ENCODE data around the gene SMARCA4. TPM values are rescaled to one million over a fixed set of nuclear protein-coding genes. Genes with fewer than 3 reads are reported as not detected.
A peak's percentile ranks its signal among the peaks of the same experiment; 100 is the strongest.

Gene SMARCA4
- polyA plus RNA-seq, 1 experiment: 41.6 TPM

- no peak overlapping the region for H3K27ac ChIP-seq (ENCODE audit: low read depth, low read length)
- H3K4me3 ChIP-seq (ENCODE audit: low read depth, low read length): no peak overlapping the region
- peak; percentile 27 for DNase-seq (ENCODE audit: low read depth, low spot score)
- ChIA-PET CTCF (interaction anchor here (0.6 to 2.5 kb wide), 29 partner anchors 9 to 410 kb away, joined by 3 to 13 read pairs (median 5); no protein-coding TSS in a partner anchor), POLR2A (interaction anchor here (0.5 kb wide), 1 partner anchor 104 kb away, joined by 3 read pairs; no protein-coding TSS in a partner anchor)
- TF ChIP-seq CTCF (IDR thresholded peaks at IDR 0.05; ENCODE audit: low read depth, low read length): peak; percentile 85
- no peaks in the 10 kb centered on the region; the same call in 1 of the 2 replicates for H3K9me3 ChIP-seq (ENCODE audit: control insufficient read depth, insufficient read depth, low read length)
- no peaks in the 10 kb centered on the region for H3K27me3 ChIP-seq (ENCODE audit: control insufficient read depth, insufficient read depth, low read length)
These were observed 74.9 kb downstream of the SMARCA4 start for GRCh38 chr19:11035441-11036377.

GRCh38 chr19:11038511-11038910 lies 77.7 kb downstream of the SMARCA4 start:
- CTCF ChIA-PET: interaction anchor here (0.7 kb wide), 1 partner anchor 497 kb away, joined by 3 read pairs; no protein-coding TSS in a partner anchor
- no peaks in the 10 kb centered on the region for H3K27me3 ChIP-seq (ENCODE audit: control insufficient read depth, insufficient read depth, low read length)
- POLR2A ChIA-PET: no interaction called here
- DNase-seq (ENCODE audit: low read depth, low spot score): no peak
- no peak overlapping the region for H3K4me3 ChIP-seq (ENCODE audit: low read depth, low read length)
- H3K27ac ChIP-seq (ENCODE audit: low read depth, low read length): no peak overlapping the region
- no peaks in the 10 kb centered on the region for H3K9me3 ChIP-seq (ENCODE audit: control insufficient read depth, insufficient read depth, low read length)
- TF ChIP-seq CTCF (IDR thresholded peaks at IDR 0.05; ENCODE audit: low read depth, low read length): no peak

- CTCF ChIA-PET: interaction anchor here (1.0 kb wide), 1 partner anchor 104 kb away, joined by 4 read pairs; no protein-coding TSS in a partner anchor
- H3K4me3 ChIP-seq (ENCODE audit: low read depth, low read length): no peak overlapping the region
- no peak overlapping the region for H3K27ac ChIP-seq (ENCODE audit: low read depth, low read length)
- TF ChIP-seq CTCF (IDR thresholded peaks at IDR 0.05; ENCODE audit: low read depth, low read length): no peak
- H3K27me3 ChIP-seq (ENCODE audit: control insufficient read depth, insufficient read depth, low read length): no peaks in the 10 kb centered on the region
- H3K9me3 ChIP-seq (ENCODE audit: control insufficient read depth, insufficient read depth, low read length): no peaks in the 10 kb centered on the region
- no peak for DNase-seq (ENCODE audit: low read depth, low spot score)
- POLR2A ChIA-PET: no interaction called here
These were observed 80.4 kb downstream of the SMARCA4 start for GRCh38 chr19:11041194-11041593.

GRCh38 chr19:11041966-11042627 lies 81.3 kb downstream of the SMARCA4 start:
- no peak for DNase-seq (ENCODE audit: low read depth, low spot score)
- Histone ChIP-seq H3K9me3 (ENCODE audit: control insufficient read depth, insufficient read depth, low read length) (no peaks in the 10 kb centered on the region), H3K4me3 (ENCODE audit: low read depth, low read length) (no peak overlapping the region), H3K27me3 (ENCODE audit: control insufficient read depth, insufficient read depth, low read length) (no peaks in the 10 kb centered on the region), H3K27ac (ENCODE audit: low read depth, low read length) (no peak overlapping the region)
- POLR2A ChIA-PET: no interaction called here
- CTCF ChIA-PET: no interaction called here
- no peak for TF ChIP-seq CTCF (IDR thresholded peaks at IDR 0.05; ENCODE audit: low read depth, low read length)

All from AG04450 (cell line).